C4-2B (cell line): ENCODE measurements around the gene FOLR1.

Experiments
- H3K27ac ChIP-seq: fragments of 450-650 bp; 2 replicates; pipeline ENCODE4 v1.5.1; 2017
- CTCF ChIP-seq: fragments of 450-650 bp; conservative IDR thresholded peaks from 2 replicates; pipeline ENCODE4 v1.5.1; 2017; ENCODE audit warnings: mild to moderate bottlenecking
- ZFX ChIP-seq: fragments of 450-650 bp; IDR thresholded peaks from 2 replicates; pipeline ENCODE4 v1.6.1; 2017

The FOLR1 gene

GRCh38 chr11:72216638-72217037 lies 24.7 kb downstream of the FOLR1 start, which contains the start of gene FOLR2:
FOLR2 (plus strand) TSS chr11:72216794; CDS start chr11:72218585, 1,791 bp downstream.
- no peak for TF ChIP-seq CTCF
- no peak for TF ChIP-seq ZFX
- no peak within 1 kb of the TSS for H3K27ac ChIP-seq

GRCh38 chr11:72217841-72218240 lies 25.9 kb downstream of the FOLR1 start:
- no peak for TF ChIP-seq CTCF
- TF ChIP-seq ZFX: no peak

DNA sequence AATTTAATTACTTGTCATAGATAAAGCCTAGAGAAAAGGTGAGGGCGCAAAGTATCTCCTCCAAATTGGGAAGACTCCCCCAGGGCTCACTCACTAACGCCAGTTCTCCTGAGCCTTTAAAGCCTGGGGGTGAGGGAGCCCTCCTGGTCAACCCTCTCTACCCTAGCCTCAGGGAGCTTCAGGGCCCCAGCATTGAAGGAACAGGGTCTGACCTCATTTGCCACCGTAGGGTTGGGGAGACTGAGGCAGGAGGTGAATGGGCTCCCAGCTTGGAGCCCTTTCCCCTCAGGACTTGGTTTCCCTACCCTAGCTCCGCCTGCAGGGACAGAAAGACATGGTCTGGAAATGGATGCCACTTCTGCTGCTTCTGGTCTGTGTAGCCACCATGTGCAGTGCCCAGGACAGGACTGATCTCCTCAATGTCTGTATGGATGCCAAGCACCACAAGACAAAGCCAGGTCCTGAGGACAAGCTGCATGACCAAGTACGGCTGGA lies 26.4 kb downstream of the FOLR1 start:
- no peak overlapping the region for H3K27ac ChIP-seq

More at GRCh38 chr11:72217841-72218240, 25.9 kb downstream of the FOLR1 start:
- H3K27ac ChIP-seq: no peak overlapping the region

DNA sequence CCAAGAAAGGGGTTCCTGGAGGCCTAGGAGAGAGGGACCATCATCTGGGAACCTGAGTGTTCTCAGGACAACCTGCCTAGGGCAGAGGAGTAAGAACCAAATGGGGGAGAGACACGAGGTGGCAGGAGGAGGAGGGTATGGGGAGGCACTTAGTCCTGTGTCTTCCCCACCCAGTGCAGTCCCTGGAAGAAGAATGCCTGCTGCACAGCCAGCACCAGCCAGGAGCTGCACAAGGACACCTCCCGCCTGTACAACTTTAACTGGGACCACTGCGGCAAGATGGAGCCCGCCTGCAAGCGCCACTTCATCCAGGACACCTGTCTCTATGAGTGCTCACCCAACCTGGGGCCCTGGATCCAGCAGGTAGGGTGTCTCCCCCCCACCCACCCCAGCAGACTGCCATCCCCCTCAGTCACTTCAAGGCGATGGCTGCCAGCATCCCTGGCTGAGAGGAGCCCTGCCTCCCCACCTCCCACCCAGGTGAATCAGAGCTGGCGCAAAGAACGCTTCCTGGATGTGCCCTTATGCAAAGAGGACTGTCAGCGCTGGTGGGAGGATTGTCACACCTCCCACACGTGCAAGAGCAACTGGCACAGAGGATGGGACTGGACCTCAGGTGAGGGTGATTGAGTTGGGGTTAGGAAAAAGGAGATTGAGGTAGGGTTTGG lies 28.9 kb downstream of the FOLR1 start:
- H3K27ac ChIP-seq: no peak overlapping the region

More for the DNA sequence above, 26.4 kb downstream of the FOLR1 start:
- TF ChIP-seq CTCF (no peak), ZFX (no peak)

GRCh38 chr11:72221386-72222075 lies 29.6 kb downstream of the FOLR1 start:
- TF ChIP-seq ZFX (no peak), CTCF (no peak)
- H3K27ac ChIP-seq: no peak overlapping the region

More for the DNA sequence above, 28.9 kb downstream of the FOLR1 start:
- TF ChIP-seq CTCF (no peak), ZFX (no peak)

- TF ChIP-seq CTCF: no peak
- TF ChIP-seq ZFX: peak; percentile 17; the same call in 1 of the 2 replicates
- H3K27ac ChIP-seq: peak overlapping the region; percentile 96
Observed at GRCh38 chr11:72222106-72222891, 30.4 kb downstream of the FOLR1 start.
